GM19372 (cell line): Measurements from ENCODE around the gene DDIT3.
A peak's percentile ranks its signal among the peaks of the same experiment; 100 is the strongest.
"Not testable (repeated sequence)": the region's sequence is repeated elsewhere in the genome, so short reads cannot be mapped to it uniquely, and the experiment has no call there.

Experiments
- ATAC-seq: cut with Tn5 transposase; IDR thresholded peaks from one replicate; pipeline ENCODE4 v1.9.1; 2021; ENCODE audit warnings: mild to moderate bottlenecking, low read depth, moderate library complexity; ENCODE audit not compliant: unreplicated experiment

The DDIT3 gene

DNA sequence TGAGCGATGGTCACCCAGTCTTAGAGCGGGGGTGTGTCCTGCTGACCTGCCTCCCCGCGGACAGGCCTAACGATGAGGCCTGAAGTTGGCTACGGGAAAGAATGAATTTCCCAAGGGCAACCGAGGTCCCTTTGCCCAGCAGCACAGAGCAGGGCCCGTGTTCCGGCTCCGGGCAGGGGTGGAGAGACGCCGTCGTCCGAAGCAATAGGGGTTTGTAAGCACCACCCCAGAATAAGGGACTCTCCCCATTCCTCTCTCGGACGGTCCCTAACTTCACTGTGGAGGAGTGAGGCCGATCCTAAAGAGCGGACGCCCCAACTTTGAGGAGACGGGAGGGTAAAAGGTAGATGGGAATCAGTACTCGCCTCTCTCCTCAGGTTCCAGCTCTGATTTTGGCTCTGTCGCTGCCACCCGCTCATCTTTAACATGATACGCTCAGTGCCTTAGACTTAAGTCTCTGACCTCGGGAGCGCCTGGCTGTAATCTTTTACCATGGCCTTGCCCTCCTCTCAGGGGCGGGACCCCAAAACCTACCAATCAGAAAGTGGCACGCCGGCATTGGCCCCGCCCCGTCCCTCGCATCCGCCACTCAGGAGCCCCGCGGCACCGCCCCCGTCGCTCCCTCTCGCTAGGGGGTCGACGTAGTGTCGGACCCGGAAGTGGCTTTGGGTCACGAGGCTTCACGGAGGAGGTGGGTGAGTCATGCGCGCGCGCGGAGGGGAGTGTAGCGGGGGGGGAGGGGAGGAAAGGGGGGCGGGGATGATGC, at the start of gene DDIT3:
DDIT3 (minus strand) TSS at position 462 of the 766 bp plus-strand sequence. CDS start 3,108 bp downstream, outside the sequence.
- ATAC-seq, result peak; percentile 66

DNA sequence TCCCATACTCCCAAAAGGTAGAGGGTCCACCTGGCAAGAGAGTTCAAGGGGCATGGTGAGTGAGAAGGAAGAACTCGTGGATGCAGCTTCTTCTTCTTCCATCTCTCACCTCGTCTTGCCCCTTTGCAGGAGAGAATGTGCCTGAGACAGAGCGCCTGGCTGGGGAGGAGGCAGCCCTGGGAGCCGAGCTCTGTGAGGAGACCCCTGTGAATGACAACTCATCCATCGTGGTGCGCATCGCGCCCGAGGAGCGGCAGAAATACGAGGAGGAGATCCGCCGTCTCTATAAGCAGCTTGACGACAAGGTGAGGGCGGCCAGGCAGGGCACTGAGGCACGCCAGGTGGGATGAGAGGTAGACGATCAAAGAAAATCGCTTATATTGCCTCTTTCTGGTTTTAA, 49.5 kb upstream of the DDIT3 start:
- ATAC-seq, result no peak

DNA sequence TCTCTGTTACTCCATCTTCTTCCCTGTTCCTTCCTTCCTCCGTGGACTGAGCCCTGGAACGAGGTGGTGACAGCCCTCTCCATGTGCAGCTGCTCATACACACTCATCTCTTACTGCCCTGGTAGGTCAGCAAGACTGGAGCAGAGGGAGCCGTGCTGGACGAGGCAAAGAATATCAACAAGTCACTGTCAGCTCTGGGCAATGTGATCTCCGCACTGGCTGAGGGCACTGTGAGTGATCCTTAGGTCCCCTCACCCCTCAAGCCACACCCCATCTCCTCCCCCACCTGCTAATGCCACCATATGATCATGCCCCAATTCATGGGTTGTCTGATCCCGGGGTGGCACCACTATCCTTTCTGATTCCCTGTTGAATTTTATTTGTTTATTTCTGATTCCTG, 48.5 kb upstream of the DDIT3 start:
- no peak for ATAC-seq

DNA sequence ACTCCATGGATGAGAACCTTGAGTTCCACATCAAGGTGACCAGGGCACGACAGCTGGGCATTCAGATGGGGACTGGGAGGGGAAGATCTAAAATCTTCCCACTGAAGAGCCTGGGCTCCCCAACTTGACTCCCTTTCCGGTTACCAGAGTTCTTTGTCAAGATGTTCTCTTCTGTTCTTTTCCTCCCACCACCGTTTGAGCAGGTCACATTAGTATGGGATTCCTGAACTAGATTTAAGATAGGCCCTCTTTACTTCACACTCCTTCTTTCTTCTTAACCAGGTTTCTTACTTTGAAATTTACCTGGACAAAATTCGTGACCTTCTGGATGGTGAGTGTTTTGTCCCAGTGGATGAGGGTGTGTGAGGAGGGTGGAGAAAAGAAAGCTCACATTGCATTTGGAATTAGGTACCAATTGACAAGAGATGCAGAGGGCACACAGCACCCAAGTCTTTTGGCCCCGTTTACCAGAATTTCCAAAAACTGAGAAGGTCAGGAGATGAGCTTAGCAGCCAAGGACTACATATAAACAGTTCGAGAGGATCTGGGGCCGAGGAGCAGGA, 43.9 kb upstream of the DDIT3 start:
- ATAC-seq, result no peak

DNA sequence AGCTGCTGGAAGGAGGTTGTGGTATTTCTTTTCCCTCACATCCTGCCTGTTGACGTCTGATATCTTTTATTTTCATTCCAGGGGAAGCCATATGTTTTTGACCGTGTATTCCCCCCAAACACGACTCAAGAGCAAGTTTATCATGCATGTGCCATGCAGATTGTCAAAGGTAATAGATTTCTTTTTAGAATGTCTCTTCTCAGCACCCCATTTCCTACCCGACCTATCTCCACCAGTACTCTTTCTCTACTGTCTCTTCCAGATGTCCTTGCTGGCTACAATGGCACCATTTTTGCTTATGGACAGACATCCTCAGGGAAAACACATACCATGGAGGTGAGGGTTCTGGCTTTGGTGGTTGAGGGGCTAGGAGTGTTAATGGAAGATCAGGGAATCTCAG, 43.0 kb upstream of the DDIT3 start:
- no peak for ATAC-seq

DNA sequence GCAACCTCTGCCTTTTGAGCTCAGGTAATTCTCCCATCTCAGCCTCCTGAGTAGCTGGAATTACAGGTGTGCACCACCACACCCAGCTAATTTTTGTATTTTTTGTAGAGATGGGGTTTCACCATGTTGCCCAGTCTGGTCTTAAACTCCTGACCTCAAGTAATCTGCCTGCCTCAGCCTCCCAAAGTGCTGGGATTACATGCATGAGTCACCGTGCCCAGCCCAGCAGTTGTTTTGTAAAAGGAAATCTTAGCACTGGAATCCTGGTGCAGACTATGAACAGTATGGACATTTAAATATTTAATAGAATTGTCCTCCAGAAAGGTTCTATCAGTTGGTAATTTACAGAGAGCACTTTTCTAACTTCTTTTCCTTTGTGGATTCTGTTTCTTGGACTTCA, 40.8 kb upstream of the DDIT3 start:
- ATAC-seq, result not testable (repeated sequence)

DNA sequence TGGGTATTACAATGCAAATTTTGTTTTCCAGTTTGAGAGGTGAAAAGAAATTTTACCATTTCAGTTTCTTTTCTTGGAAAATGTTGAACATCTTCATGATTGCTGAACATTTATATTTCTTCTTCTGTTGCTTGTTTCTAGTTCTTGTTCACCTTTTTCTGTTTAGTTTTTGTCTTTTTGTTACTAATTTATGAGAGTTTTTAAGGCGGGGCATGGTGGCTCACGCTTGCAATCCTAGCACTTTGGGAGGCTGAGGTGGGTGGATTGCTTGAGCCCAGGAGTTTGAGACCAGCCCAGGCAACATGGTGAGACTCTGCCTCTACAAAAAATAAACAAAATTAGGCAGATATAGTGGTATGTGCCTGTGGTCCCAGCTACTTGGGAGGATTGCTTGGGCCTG, 40.2 kb upstream of the DDIT3 start:
- no peak for ATAC-seq

DNA sequence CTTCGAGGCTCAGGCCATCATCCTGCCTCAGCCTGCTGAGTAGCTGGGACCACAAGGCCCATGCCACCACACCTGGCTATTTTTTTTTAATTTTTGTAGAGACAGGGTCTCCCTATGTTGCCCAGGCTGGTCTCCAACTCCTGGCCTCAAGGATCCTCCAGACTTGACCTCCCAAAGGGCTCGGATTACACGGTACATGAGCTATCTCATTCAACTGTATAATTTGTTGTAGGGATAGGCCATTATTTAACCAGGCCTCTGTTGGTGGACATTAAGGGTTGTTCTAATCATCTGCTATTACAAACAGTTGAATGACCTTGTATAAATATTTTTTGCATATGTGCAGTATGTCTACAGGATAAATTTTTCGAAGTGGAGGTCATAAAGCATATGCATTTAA, 38.5 kb upstream of the DDIT3 start:
- no peak for ATAC-seq

- ATAC-seq, result no peak
Observed at GRCh38 chr12:57554897-57555296, 34.6 kb upstream of the DDIT3 start.

GRCh38 chr12:57554453-57554852, 34.1 kb upstream of the DDIT3 start:
- no peak for ATAC-seq

DNA sequence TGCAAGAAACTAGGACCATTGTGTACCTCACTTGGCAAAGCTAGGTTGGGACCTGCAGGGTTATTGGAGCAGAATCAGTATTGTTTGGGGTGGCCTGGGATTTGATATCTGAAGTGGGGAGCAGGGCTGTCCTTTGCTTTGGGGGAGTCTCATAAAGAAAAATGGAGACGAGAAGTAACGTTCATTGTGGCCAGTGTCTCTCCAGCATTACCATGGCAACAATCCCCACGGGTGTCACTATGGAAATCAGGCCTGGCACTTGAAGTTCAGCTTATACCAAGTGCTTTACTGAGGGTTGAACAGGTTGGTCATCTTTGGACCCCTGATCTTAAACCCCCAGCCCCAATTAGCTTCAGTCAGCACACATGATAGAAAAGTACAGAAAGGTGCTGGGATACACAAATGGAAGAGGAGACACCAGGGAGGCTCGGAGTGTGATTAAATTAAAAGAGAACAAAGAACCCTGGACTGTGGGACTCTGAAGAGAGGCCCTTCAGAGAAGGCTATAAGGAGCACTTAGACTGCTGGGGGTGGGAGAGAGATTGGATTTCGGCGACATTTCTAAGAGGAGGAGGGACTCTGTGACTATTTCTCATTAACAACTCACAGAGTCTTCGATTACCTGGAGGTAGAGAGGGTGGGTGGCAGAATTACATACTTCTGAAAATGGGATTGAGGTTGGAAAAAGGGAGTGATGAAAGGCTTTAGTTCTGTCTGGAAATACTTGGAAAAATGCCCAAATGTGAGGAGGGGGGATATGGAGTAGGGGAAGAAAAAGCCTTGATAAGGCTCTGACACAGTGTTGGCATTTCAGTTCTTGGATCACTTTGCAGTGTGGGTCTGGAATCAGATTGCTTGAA, 33.3 kb upstream of the DDIT3 start:
- no peak for ATAC-seq

GRCh38 chr12:57552835-57553313, 32.6 kb upstream of the DDIT3 start:
- ATAC-seq, result no peak

GRCh38 chr12:57552306-57552651, 32.0 kb upstream of the DDIT3 start:
- no peak for ATAC-seq

GRCh38 chr12:57551637-57552305, 31.5 kb upstream of the DDIT3 start:
- ATAC-seq, result no peak

- ATAC-seq, result no peak
Observed at GRCh38 chr12:57550641-57551549, 30.6 kb upstream of the DDIT3 start.

- no peak for ATAC-seq
Observed at GRCh38 chr12:57549909-57550640, 29.8 kb upstream of the DDIT3 start, which contains the start of gene KIF5A. KIF5A (plus strand) TSS chr12:57550044; CDS start chr12:57550272, 228 bp downstream.

DNA sequence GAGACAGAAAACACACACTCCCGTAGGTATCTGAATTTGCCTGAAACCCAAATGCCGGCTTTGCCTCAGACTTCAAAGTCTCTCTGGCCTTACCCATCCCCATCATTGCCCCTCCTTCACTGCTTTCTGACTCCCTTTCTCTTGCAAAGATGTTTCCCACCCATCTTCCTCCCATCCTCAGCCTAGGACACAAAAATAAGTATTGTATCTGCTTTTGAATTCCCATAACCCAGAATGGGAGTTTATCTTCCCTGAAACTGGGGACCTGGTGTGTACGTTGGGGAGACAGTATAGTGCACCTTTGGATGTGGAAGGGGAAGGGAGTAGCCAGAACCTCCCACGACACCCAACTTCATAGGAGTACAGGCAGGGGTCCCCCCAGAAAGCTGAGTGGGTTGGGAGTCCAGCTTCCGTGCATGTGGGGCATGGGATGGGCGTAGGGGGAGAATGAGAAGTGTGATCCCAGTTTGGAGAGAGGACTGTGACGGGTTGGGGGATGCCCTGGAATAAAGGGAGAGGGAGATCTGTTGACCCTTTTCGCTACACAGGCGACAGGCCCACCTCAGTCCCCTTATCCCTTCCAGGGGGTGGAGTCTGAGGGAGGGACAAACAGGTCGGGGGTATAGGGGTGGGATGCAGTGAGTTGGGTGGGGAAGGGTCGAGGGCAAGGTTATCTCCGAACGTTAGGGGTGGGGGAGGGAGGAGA, 29.0 kb upstream of the DDIT3 start:
- ATAC-seq, result no peak

DNA sequence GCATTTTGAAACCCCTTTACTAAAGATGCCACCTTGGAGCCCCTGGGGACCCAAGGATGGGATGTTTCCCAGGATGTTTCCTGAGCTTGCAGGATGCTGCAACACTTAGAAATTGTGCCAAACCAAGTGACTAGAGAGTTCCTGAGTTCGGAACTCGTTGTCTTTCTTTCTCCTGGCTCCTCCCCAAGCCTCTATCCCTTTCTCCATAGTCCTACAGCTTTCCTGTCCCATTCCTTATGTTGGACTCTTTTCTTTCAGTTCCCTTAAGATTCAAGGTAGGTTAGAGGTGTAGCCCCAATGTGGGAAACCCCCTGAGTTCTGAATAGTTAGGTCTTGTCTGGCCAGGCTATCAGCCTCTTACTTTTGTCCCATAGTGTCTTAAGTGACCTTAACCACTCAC, 28.2 kb upstream of the DDIT3 start:
- no peak for ATAC-seq

DNA sequence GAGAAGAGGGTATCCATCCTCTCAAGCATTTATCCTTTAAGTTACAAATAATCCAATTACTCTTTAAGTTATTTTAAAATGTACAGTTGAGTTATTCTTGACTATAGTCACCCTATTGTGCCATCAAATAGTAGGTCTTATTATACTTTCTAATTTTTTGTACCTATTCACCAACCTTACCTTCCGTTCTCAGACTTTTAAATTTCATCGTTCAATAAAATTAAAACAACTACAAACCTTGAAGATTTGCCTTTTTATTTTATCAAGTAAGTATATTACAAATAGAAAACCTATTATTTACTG, 27.6 kb upstream of the DDIT3 start:
- ATAC-seq, result no peak
